AG09319 (cell line): ENCODE results near the gene TAS2R46.
"Not testable (repeated sequence)": the region's sequence is repeated elsewhere in the genome, so short reads cannot be mapped to it uniquely, and the experiment has no call there.

Source experiments
- DNase-seq: peaks from one replicate; pipeline ENCODE4 v3.0.0-alpha.2; 2010; ENCODE audit warnings: low read depth; ENCODE audit errors: extremely low read depth
- TF ChIP-seq, protein P1 (sequence below): IDR thresholded peaks from 2 replicates; pipeline ENCODE4 v1.5.1; 2011; ENCODE audit warnings: low read depth, mild to moderate bottlenecking, inconsistent platforms, low read length, moderate library complexity

The TAS2R46 gene, protein sequence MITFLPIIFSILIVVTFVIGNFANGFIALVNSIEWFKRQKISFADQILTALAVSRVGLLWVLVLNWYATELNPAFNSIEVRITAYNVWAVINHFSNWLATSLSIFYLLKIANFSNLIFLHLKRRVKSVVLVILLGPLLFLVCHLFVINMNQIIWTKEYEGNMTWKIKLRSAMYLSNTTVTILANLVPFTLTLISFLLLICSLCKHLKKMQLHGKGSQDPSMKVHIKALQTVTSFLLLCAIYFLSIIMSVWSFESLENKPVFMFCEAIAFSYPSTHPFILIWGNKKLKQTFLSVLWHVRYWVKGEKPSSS

DNA sequence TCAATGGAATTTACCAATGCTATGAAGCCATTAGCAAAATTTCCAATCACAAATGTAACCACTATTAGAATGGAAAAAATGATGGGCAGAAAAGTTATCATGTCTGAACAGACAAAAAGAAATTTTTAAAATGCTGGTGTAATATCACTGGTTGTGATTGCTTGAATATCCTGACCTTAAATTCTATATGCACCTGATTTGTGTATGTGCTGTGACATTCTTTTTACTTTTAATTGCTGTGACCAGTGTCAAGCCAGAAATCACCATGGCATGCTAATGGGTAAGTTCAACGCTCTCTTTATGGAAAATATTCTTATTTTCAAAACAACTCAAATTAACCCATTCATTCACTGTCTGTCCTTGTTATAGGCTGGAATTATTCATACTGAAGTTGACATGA, at the start of gene TAS2R46:
TAS2R46 (minus strand) TSS at position 101 of the 400 bp plus-strand sequence; CDS start at position 101, 0 bp downstream.
- DNase-seq, result not testable (repeated sequence)

DNA sequence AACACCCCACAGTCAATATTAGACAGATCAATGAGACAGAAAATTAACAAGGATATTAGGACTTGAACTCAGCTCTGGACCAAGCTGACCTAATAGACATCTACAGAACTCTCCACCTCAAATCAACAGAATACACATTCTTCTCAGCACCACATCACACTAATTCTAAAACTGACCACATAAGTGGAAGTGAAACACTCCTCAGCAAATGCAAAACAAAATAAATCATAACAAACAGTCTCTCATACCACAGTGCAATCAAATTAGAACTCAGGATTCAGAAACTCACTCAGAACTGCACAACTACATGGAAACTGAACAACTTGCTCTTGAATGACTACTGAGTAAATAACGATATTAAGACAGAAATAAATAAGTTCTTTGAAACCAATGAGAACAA, 49.1 kb upstream of the TAS2R46 start:
- not testable (repeated sequence) for DNase-seq

DNA sequence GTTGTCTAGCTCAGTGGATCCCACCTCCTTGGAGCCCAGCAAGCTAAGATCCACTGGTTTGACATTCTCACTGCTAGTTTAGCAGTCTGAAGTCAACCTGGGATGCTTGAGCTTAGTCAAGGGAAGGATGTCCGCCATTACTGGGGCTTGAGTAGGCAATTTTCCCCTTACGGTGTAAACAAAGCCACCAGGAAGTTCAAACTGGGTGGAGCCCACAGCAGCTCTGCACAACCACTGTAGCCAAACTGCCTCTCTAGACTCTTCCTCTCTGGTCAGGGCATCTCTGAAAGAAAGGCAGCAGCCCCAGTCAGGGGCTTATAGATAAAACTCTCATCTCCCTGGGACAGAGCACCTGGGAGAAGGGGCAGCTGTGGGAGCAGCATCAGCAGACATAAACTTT, 46.8 kb upstream of the TAS2R46 start:
- TF ChIP-seq, protein P1, sequence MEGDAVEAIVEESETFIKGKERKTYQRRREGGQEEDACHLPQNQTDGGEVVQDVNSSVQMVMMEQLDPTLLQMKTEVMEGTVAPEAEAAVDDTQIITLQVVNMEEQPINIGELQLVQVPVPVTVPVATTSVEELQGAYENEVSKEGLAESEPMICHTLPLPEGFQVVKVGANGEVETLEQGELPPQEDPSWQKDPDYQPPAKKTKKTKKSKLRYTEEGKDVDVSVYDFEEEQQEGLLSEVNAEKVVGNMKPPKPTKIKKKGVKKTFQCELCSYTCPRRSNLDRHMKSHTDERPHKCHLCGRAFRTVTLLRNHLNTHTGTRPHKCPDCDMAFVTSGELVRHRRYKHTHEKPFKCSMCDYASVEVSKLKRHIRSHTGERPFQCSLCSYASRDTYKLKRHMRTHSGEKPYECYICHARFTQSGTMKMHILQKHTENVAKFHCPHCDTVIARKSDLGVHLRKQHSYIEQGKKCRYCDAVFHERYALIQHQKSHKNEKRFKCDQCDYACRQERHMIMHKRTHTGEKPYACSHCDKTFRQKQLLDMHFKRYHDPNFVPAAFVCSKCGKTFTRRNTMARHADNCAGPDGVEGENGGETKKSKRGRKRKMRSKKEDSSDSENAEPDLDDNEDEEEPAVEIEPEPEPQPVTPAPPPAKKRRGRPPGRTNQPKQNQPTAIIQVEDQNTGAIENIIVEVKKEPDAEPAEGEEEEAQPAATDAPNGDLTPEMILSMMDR, result no peak
- DNase-seq, result no peak

DNA sequence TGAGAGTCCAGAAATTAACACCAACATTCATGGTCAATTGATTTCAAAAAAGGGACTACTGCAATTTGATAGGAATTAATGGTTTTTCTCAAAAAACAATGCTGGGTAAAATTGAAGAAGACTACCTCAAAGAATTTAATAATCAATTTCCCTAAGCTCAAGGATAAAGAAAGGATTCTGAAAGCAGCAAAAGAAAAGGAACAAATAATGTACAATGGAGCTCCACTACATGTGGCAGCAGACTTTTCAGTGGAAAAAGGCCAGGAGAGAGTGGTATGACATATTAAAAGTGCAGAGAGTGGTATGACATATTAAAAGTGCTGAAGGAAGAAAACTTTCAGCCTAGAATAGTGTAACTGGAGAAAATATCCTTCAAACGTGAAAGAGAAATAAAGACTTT, 45.6 kb upstream of the TAS2R46 start:
- TF ChIP-seq, protein P1, result no peak
- DNase-seq, result no peak

DNA sequence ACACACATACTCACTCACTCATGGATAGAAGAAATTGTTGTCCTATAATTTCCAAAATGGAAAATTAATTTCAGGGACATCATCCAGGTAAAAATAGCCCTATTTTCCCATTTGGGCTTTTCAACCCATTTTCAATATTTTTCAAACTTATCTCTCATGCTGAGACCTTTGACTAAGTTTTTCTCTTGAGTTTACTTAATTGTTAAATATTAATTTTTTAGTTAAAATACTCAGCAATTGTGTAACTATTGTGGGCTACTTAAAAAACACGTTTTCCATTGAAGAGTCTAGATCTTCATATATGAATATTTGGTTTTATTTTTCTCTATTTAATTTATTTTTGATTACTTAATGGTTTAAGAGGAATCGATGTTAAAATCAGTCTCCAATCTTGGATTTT, 44.2 kb upstream of the TAS2R46 start:
- TF ChIP-seq, protein P1, result no peak
- DNase-seq, result no peak

DNA sequence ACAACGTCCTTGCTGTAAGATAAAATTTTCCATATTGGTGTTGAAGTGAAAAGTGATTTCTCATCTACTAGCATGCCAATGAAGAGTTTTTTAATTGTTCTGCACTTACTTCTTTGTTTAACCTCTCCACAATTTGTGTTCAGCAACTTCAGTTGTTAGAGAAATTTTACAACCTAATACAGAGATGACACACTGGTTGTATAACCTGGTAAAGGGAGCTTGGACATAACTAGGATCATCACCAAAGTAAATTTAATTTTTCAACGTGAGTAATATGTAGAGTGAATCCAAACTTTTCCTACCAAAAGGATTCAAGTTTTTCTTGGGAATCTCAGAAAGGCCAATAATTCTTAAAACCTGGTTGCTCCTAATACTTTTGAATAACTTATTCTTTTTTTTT, 43.5 kb upstream of the TAS2R46 start:
- DNase-seq, result no peak
- TF ChIP-seq, protein P1, result no peak

DNA sequence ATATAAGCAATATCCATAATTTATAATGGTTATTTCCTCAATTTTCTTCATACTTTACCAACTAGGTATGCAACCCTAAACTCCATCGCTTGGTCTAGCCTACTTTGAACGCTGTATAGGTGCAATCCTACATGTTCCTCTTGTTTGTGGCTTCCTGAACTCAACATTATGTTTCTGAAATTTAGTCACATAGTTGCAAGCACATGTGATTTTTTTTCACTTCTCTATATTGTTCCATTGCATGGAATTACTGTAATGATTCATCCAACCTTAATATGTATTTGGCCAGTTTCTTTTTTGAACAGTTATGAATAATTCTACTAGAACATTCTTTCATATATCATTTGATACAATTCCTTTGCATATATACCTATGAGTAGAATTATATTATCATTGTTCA, 32.8 kb upstream of the TAS2R46 start:
- not testable (repeated sequence) for DNase-seq

DNA sequence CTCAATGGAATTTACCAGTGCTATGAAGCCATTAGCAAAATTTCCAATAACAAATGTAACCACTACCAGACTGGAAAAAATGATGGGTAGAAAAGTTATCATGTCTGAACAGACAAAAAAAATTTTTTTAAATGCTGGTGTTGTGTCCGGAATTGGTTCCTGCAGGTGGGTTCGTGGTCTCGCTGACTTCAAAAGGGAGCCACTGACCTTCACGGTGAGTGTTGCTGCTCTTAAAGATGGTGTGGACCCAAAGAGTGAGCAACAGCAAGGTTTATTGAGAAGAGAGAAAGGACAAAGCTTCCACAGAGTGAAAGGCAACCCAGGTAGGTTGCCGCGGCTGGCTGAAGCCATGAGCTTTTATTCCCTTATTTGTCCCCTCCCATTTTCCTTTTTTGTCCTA, 30.0 kb upstream of the TAS2R46 start, which contains the start of gene TAS2R43:
TAS2R43 (minus strand) TSS at position 186 of the 400 bp plus-strand sequence; CDS start at position 102, 84 bp downstream.
- TF ChIP-seq, protein P1, result no peak
- DNase-seq, result no peak

DNA sequence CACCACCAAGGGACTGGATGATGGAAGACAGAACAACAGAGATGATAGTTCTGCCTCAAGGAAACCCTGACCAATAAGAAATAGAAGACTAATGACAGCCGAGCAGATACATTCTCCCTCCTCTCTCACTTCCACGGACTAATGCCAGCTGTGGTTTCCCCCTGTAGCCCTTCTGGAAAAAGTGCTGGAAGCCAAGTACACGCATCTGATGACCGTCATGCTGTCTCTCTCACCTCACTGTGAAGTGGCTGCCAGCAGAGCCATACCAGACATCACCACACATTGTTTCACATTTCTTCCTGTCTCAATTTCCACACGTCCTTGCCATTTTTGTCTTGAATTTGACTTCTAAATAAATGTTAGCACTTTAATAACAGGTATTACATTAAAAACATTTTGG, 27.2 kb upstream of the TAS2R46 start:
- TF ChIP-seq, protein P1, result no peak
- no peak for DNase-seq
